ENCODE results near the gene ZNF677. TPM values are rescaled to one million over a fixed set of nuclear protein-coding genes. Genes with fewer than 3 reads are reported as not detected.

ZNF677 gene
- total and polyA plus RNA-seq, 9 of the 15 experiments (the other 6 are each of a cell fraction or from before 2014, with no cell fraction given), result 1.5 to 2.3 (median 1.8) TPM

DNA sequence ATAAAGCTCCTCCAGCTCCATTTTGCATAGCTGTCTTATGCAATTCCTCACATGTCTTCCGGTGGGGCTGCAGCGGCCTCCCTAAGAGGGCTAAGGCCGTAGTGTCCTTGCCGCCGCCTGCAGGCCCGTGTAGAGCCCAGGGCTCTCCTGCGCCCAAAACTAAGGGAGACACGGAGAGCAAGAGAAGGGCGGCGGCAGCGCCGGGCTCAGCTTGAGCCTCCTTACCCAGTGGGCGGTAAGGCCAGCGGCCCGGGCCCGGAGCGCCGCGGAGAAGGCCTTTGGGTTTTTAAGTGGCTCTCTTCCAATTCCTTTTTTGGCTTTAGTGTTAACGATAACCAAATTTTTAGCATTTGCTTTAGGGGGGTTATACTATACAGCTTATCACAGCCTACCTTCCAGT is 30.1 kb downstream of the ZNF677 start (continued):
- TF ChIP-seq PBX2 (CRISPR knock-in tag; IDR thresholded peaks at IDR 0.05; ENCODE audit: low read depth) (no peak), PBX2 (tag; conservative IDR thresholded peaks at IDR 0.05; ENCODE audit: low read depth) (no peak), TAF7 (tag; IDR thresholded peaks at IDR 0.05) (no peak), GABPA (tag; conservative IDR thresholded peaks at IDR 0.05; ENCODE audit: low read depth) (no peak), ZNF655 (CRISPR knock-in tag; IDR thresholded peaks at IDR 0.05) (no peak), XRCC3 (IDR thresholded peaks at IDR 0.05) (no peak), SIN3A (IDR thresholded peaks at IDR 0.05; ENCODE audit: borderline replicate concordance in 2 of 2, control insufficient read depth in 1 of 2, low read depth in 2 of 2, low read length in 2 of 2) (no peak), ZBTB40 (IDR thresholded peaks at IDR 0.05) (no peak), ZBTB40 (CRISPR knock-in tag; IDR thresholded peaks at IDR 0.05) (no peak), ZSCAN32 (CRISPR knock-in tag; IDR thresholded peaks at IDR 0.05) (no peak), ATF7 (IDR thresholded peaks at IDR 0.05) (no peak), TEAD2 (tag; IDR thresholded peaks at IDR 0.05) (no peak)
- TF ChIP-seq, protein P1, sequence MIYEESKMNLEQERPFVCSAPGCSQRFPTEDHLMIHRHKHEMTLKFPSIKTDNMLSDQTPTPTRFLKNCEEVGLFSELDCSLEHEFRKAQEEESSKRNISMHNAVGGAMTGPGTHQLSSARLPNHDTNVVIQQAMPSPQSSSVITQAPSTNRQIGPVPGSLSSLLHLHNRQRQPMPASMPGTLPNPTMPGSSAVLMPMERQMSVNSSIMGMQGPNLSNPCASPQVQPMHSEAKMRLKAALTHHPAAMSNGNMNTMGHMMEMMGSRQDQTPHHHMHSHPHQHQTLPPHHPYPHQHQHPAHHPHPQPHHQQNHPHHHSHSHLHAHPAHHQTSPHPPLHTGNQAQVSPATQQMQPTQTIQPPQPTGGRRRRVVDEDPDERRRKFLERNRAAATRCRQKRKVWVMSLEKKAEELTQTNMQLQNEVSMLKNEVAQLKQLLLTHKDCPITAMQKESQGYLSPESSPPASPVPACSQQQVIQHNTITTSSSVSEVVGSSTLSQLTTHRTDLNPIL (CRISPR knock-in tag; IDR thresholded peaks at IDR 0.05), result no peak
